Mesothelial cell of epicardium (in vitro differentiated cells): Measurements from ENCODE around the gene RAD18. TPM values are rescaled to one million over a fixed set of nuclear protein-coding genes. Genes with fewer than 3 reads are reported as not detected.

Experiments used
- DNase-seq, 2 experiments: peaks; one replicate each; pipeline ENCODE4 v3.0.0; 2021; ENCODE audit warnings: low spot score in 2 of 2; ENCODE audit not compliant: unreplicated experiment in 2 of 2
- H3K27ac Mint-ChIP-seq: 2 replicates; pipeline ENCODE4 v1.8.0; 2021; ENCODE audit warnings: mixed read lengths
- H3K27me3 Mint-ChIP-seq: 2 replicates; pipeline ENCODE4 v1.8.0; 2021; ENCODE audit warnings: low read depth, mixed read lengths
- H3K36me3 Mint-ChIP-seq: 2 replicates; pipeline ENCODE4 v1.8.0; 2021; ENCODE audit warnings: mixed read lengths
- H3K4me1 Mint-ChIP-seq: 2 replicates; pipeline ENCODE4 v1.8.0; 2021; ENCODE audit warnings: mixed read lengths
- H3K4me3 Mint-ChIP-seq: 2 replicates; pipeline ENCODE4 v1.8.0; 2021; ENCODE audit warnings: mild to moderate bottlenecking, moderate library complexity, mixed read lengths
- H3K9me3 Mint-ChIP-seq: 2 replicates; pipeline ENCODE4 v1.8.0; 2021; ENCODE audit warnings: mixed read lengths
- CTCF ChIP-seq: fragments of 200-600 bp; sonication (generic); IDR thresholded peaks from one replicate; pipeline ENCODE4 v1.5.0; 2021; ENCODE audit warnings: antibody characterized with exemption; ENCODE audit not compliant: unreplicated experiment
- total RNA-seq: library from RNA; stranded (reverse); gene quantifications from 3 replicates; pipeline ENCODE4 v1.2.1, GENCODE V29; 2021

The RAD18 gene
- total RNA-seq, 1 donor from 2014 or later = 23.2 TPM

GRCh38 chr3:8932507-8932906 lies 30.8 kb downstream of the RAD18 start:
- H3K4me1 Mint-ChIP-seq = peaks cover 10% of the 10 kb centered on the region
- H3K36me3 Mint-ChIP-seq = peaks cover 11% of the 10 kb centered on the region
- DNase-seq = no peak
- H3K9me3 Mint-ChIP-seq = peaks cover 6% of the 10 kb centered on the region
- no peaks in the 10 kb centered on the region for H3K27me3 Mint-ChIP-seq
- no peak overlapping the region for H3K27ac Mint-ChIP-seq
- no peak overlapping the region for H3K4me3 Mint-ChIP-seq
- TF ChIP-seq CTCF = no peak

- H3K27ac Mint-ChIP-seq = no peak overlapping the region
- H3K9me3 Mint-ChIP-seq = peaks cover 6% of the 10 kb centered on the region
Observed at GRCh38 chr3:8931342-8931741, 31.9 kb downstream of the RAD18 start.

DNA sequence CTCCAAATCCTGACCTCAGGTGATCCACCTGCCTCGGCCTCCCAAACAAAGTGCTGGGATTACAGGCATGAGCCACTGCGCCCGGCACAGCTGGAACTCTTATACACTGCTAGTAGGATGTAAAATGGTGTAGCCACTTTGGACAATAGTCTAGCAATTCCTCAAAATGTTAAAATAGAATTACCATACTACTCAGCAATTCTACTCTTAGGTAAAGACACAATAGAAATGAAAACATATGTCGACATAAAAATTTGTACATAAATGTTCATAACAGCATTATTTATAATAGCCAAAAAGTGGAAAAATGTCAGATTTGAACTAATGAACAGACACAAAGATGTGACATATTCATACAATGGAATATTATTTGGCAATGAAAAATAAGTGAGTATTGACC lies 33.4 kb downstream of the RAD18 start:
- Mint-ChIP-seq H3K36me3 (peaks cover 17% of the 10 kb centered on the region), H3K4me1 (no peaks in the 10 kb centered on the region), H3K27me3 (no peaks in the 10 kb centered on the region), H3K9me3 (peaks cover 12% of the 10 kb centered on the region), H3K4me3 (no peak overlapping the region), H3K27ac (no peak overlapping the region)
- DNase-seq = no peak
- TF ChIP-seq CTCF = no peak

More at GRCh38 chr3:8931342-8931741, 31.9 kb downstream of the RAD18 start:
- peaks cover 11% of the 10 kb centered on the region for H3K36me3 Mint-ChIP-seq
- H3K27me3 Mint-ChIP-seq = no peaks in the 10 kb centered on the region
- no peaks in the 10 kb centered on the region for H3K4me1 Mint-ChIP-seq
- TF ChIP-seq CTCF = no peak
- H3K4me3 Mint-ChIP-seq = no peak overlapping the region
- no peak for DNase-seq

DNA sequence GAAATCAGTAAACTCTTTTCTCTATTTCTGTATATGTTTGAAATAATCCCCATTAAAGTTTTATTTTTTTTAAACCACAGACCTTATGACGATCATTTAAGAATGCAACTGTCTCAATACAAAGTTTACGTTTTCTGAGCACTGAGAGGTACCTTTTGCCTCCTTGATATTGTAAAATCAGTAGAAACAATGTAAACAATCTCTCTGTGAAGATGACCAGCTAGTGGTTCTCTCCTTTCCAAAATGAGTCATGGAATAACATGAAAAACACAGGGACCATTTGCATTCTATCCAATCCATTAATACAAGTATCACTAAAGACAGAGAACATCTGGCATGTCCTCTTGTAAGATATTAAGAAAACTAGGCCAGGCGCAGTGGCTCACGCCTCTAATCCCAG lies 48.8 kb downstream of the RAD18 start:
- no peaks in the 10 kb centered on the region for H3K27me3 Mint-ChIP-seq
- no peak overlapping the region for H3K4me3 Mint-ChIP-seq
- no peak for TF ChIP-seq CTCF
- no peak for DNase-seq
- H3K9me3 Mint-ChIP-seq = peaks cover 5% of the 10 kb centered on the region
- no peak overlapping the region for H3K27ac Mint-ChIP-seq
- peaks cover 28% of the 10 kb centered on the region for H3K36me3 Mint-ChIP-seq
- H3K4me1 Mint-ChIP-seq = no peaks in the 10 kb centered on the region

DNA sequence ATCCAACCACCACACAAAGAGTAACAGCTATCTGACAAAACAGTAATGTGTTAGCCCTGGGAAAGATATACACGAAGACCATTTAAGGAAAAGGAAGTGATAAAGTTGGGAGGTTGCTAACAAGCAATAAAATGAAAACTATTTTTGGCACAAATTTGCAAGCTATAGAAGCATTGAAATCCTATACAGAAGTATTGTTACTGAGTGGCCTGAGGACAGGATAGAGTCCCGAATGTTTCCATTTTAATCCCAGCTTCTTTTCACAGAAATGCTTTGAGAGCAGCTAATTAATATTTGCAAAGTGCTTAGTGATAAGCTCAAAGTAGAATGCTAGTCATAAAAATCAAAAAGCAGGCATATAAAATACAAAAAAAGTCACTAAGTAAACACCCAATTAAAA lies 51.5 kb downstream of the RAD18 start:
- DNase-seq = no peak
- H3K9me3 Mint-ChIP-seq = peaks cover 3% of the 10 kb centered on the region
- no peak for TF ChIP-seq CTCF
- no peaks in the 10 kb centered on the region for H3K27me3 Mint-ChIP-seq
- peaks cover 29% of the 10 kb centered on the region for H3K36me3 Mint-ChIP-seq
- no peaks in the 10 kb centered on the region for H3K4me1 Mint-ChIP-seq
- peak overlapping the region; percentile 7 for H3K27ac Mint-ChIP-seq
- no peak overlapping the region for H3K4me3 Mint-ChIP-seq

DNA sequence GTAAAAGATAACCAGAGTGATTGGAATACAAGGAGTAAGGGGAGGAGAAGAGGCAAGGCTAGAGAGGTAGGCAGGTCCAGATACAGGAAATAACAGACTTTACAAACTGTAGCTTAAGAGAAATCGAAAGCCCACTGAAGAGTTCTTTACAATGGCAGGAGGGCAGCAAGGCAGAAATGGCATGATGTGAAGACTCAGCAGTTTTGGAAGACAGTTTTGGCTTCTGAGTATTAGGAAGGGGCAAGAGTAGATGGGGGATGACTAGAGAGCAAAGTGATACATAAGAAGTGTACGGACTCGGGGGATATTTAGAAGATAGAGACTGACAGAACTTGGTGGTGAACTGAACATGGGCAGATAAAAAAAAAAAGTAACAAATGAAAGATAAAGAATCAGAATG lies 54.1 kb downstream of the RAD18 start:
- H3K36me3 Mint-ChIP-seq = peaks cover 22% of the 10 kb centered on the region
- DNase-seq = no peak
- no peaks in the 10 kb centered on the region for H3K4me1 Mint-ChIP-seq
- H3K4me3 Mint-ChIP-seq = no peak overlapping the region
- H3K9me3 Mint-ChIP-seq = no peaks in the 10 kb centered on the region
- no peak for TF ChIP-seq CTCF
- H3K27ac Mint-ChIP-seq = no peak overlapping the region
- no peaks in the 10 kb centered on the region for H3K27me3 Mint-ChIP-seq
